Activated CD4-positive, alpha-beta T cell treated with anti-CD3 and anti-CD28 coated beads, Interleukin-2, amount 10 ng/mL, durations not matched to agents 7 days and 5 days (primary cell): Measurements from ENCODE around the gene UGT2A1. TPM values are rescaled to one million over a fixed set of nuclear protein-coding genes. Genes with fewer than 3 reads are reported as not detected.

ENCODE experiments used
- CTCF ChIA-PET: fragments of 350-600 bp; sonication (Branson Sonifier 250); formaldehyde crosslinking; loops from one replicate; lab custom pipeline; 2021; ENCODE audit warnings: antibody characterized with exemption; lab: Charles Lee
- POLR2A ChIA-PET: fragments of 350-600 bp; sonication (Branson Sonifier 250); formaldehyde crosslinking; loops from one replicate; lab custom pipeline; 2021; ENCODE audit warnings: antibody characterized with exemption; lab: Charles Lee
- DNase-seq: peaks from one replicate; pipeline ENCODE4 v3.0.0-alpha.2; 2020
- H3K27ac Mint-ChIP-seq: one replicate; pipeline ENCODE4 v1.8.0; 2021; ENCODE audit warnings: mild to moderate bottlenecking, moderate library complexity, mixed read lengths
- H3K27me3 Mint-ChIP-seq: one replicate; pipeline ENCODE4 v1.8.0; 2021; ENCODE audit warnings: mixed read lengths
- H3K36me3 Mint-ChIP-seq: one replicate; pipeline ENCODE4 v1.8.0; 2021; ENCODE audit warnings: low read depth, mixed read lengths
- H3K4me1 Mint-ChIP-seq: one replicate; pipeline ENCODE4 v1.8.0; 2021; ENCODE audit warnings: mixed read lengths
- H3K4me3 Mint-ChIP-seq: one replicate; pipeline ENCODE4 v1.8.0; 2021; ENCODE audit warnings: mild to moderate bottlenecking, moderate library complexity, mixed read lengths
- H3K9me3 Mint-ChIP-seq: one replicate; pipeline ENCODE4 v1.8.0; 2021; ENCODE audit warnings: mixed read lengths
- total RNA-seq, 2 experiments: library from RNA; stranded (reverse); gene quantifications; one replicate each; pipeline ENCODE4 v1.2.3, GENCODE V29; 2021

UGT2A1 gene
- total RNA-seq, 2 experiments from 2014 or later, result not detected

- H3K27me3 Mint-ChIP-seq, result no peaks in the 10 kb centered on the region
- H3K4me3 Mint-ChIP-seq, result no peak overlapping the region
- DNase-seq, result no peak
- ChIA-PET CTCF (no interaction called here), POLR2A (no interaction called here)
- no peak overlapping the region for H3K27ac Mint-ChIP-seq
- no peaks in the 10 kb centered on the region for H3K36me3 Mint-ChIP-seq
- no peaks in the 10 kb centered on the region for H3K4me1 Mint-ChIP-seq
- no peaks in the 10 kb centered on the region for H3K9me3 Mint-ChIP-seq
These were observed 76.7 kb downstream of the UGT2A1 start for GRCh38 chr4:69576251-69576877.

GRCh38 chr4:69568787-69569186, 84.3 kb downstream of the UGT2A1 start:
- no peak overlapping the region for H3K4me3 Mint-ChIP-seq
- H3K36me3 Mint-ChIP-seq, result no peaks in the 10 kb centered on the region
- ChIA-PET CTCF (no interaction called here), POLR2A (no interaction called here)
- no peaks in the 10 kb centered on the region for H3K4me1 Mint-ChIP-seq
- H3K27ac Mint-ChIP-seq, result no peak overlapping the region
- DNase-seq, result no peak
- H3K27me3 Mint-ChIP-seq, result no peaks in the 10 kb centered on the region
- no peaks in the 10 kb centered on the region for H3K9me3 Mint-ChIP-seq

- H3K36me3 Mint-ChIP-seq, result no peaks in the 10 kb centered on the region
- CTCF ChIA-PET, result no interaction called here
- DNase-seq, result no peak
These were observed 89.6 kb downstream of the UGT2A1 start for GRCh38 chr4:69563424-69563823.

GRCh38 chr4:69549651-69550050, 103.4 kb downstream of the UGT2A1 start:
- Mint-ChIP-seq H3K4me1 (no peaks in the 10 kb centered on the region), H3K27me3 (no peaks in the 10 kb centered on the region), H3K36me3 (no peaks in the 10 kb centered on the region), H3K4me3 (no peak overlapping the region), H3K27ac (no peak overlapping the region), H3K9me3 (no peaks in the 10 kb centered on the region)
- ChIA-PET POLR2A (no interaction called here), CTCF (no interaction called here)
- no peak for DNase-seq

More at GRCh38 chr4:69563424-69563823, 89.6 kb downstream of the UGT2A1 start:
- no peaks in the 10 kb centered on the region for H3K4me1 Mint-ChIP-seq
- POLR2A ChIA-PET, result no interaction called here
- H3K9me3 Mint-ChIP-seq, result no peaks in the 10 kb centered on the region
- H3K4me3 Mint-ChIP-seq, result no peak overlapping the region
- no peak overlapping the region for H3K27ac Mint-ChIP-seq
- H3K27me3 Mint-ChIP-seq, result no peaks in the 10 kb centered on the region

- H3K27ac Mint-ChIP-seq, result no peak overlapping the region
- H3K27me3 Mint-ChIP-seq, result no peaks in the 10 kb centered on the region
- H3K4me1 Mint-ChIP-seq, result no peaks in the 10 kb centered on the region
- no peaks in the 10 kb centered on the region for H3K36me3 Mint-ChIP-seq
- POLR2A ChIA-PET, result no interaction called here
- no peaks in the 10 kb centered on the region for H3K9me3 Mint-ChIP-seq
- DNase-seq, result no peak
- no peak overlapping the region for H3K4me3 Mint-ChIP-seq
- CTCF ChIA-PET, result no interaction called here
These were observed 106.8 kb downstream of the UGT2A1 start for GRCh38 chr4:69546134-69546765.

Other genes starting within 250 kb of the UGT2A1 start
- gene UGT2B4, start 157.3 kb downstream of the UGT2A1 start, total RNA-seq, result not detected
- gene UGT2A2, start 13.6 kb downstream of the UGT2A1 start, total RNA-seq, result not detected
- gene SULT1B1, start 107.4 kb upstream of the UGT2A1 start, total RNA-seq, result 1 to 10 TPM; 6.3 to 7.1 TPM
- not detected for gene SULT1E1, start 206.9 kb upstream of the UGT2A1 start, total RNA-seq